A673 (cell line): ENCODE results near the gene KCND1. TPM values are rescaled to one million over a fixed set of nuclear protein-coding genes. Genes with fewer than 3 reads are reported as not detected.

ENCODE experiments used
- BruUV-seq: library from RNA; stranded (reverse); fragments of 400-500 nt; replicated peaks from 2 replicates; lab custom pipeline; 2021; lab: Mats Ljungman, UMichigan
- CTCF ChIA-PET: fragments of 300-600 bp; sonication (Branson Sonifier 250); formaldehyde crosslinking; loops from one replicate; lab custom pipeline; 2022; ENCODE audit warnings: antibody characterized with exemption; lab: Charles Lee
- POLR2A ChIA-PET: fragments of 300-600 bp; sonication (Branson Sonifier 250); formaldehyde crosslinking; loops from one replicate; lab custom pipeline; 2022; ENCODE audit warnings: antibody characterized with exemption; ENCODE audit not compliant: low non-redundant PET; lab: Charles Lee
- DNase-seq: peaks from one replicate; pipeline ENCODE4 v3.0.0-alpha.2; 2015; ENCODE audit warnings: low spot score
- H3K27ac ChIP-seq: fragments of 200-600 bp; sonication (generic); 2 replicates; pipeline ENCODE4 v1.5.1; 2016; ENCODE audit warnings: mixed run types, low read depth, mild to moderate bottlenecking, mixed read lengths, antibody characterized with exemption, low read length; ENCODE audit not compliant: poor library complexity, severe bottlenecking
- H3K27me3 ChIP-seq: fragments of 200-600 bp; sonication (generic); replicated peaks from 2 replicates; pipeline ENCODE4 v1.6.1; 2017; ENCODE audit warnings: mixed run types, low read depth, mild to moderate bottlenecking, mixed read lengths, antibody characterized with exemption, low read length; ENCODE audit not compliant: insufficient read depth, poor library complexity
- H3K36me3 ChIP-seq: fragments of 200-600 bp; sonication (generic); 2 replicates; pipeline ENCODE4 v1.6.1; 2016; ENCODE audit warnings: mixed run types, mild to moderate bottlenecking, mixed read lengths, antibody characterized with exemption, low read length; ENCODE audit not compliant: insufficient read depth, poor library complexity, severe bottlenecking
- H3K4me1 ChIP-seq: fragments of 200-600 bp; sonication (generic); 2 replicates; pipeline ENCODE4 v1.6.1; 2017; ENCODE audit warnings: mixed run types, mild to moderate bottlenecking, mixed read lengths, antibody characterized with exemption, low read length; ENCODE audit not compliant: insufficient read depth, poor library complexity, severe bottlenecking
- H3K4me3 ChIP-seq: fragments of 200-600 bp; sonication (generic); 2 replicates; pipeline ENCODE4 v1.5.1; 2016; ENCODE audit warnings: low read depth, mixed run types, mild to moderate bottlenecking, mixed read lengths, low read length; ENCODE audit not compliant: poor library complexity, severe bottlenecking
- H3K9me3 ChIP-seq: fragments of 200-600 bp; sonication (generic); 2 replicates; pipeline ENCODE4 v1.6.1; 2016; ENCODE audit warnings: mixed run types, low read depth, mild to moderate bottlenecking, mixed read lengths, antibody characterized with exemption, low read length; ENCODE audit not compliant: poor library complexity, severe bottlenecking
- CTCF ChIP-seq: fragments of 300-800, 200-600 bp; sonication (generic); conservative IDR thresholded peaks from 2 replicates; pipeline ENCODE4 v1.5.1; 2017; ENCODE audit warnings: low read depth, mild to moderate bottlenecking, antibody characterized with exemption, low read length, moderate library complexity, mixed read lengths
- EZH2 ChIP-seq: fragments of 200-600 bp; sonication (generic); IDR thresholded peaks from 2 replicates; pipeline ENCODE4 v1.6.1; 2017; ENCODE audit warnings: borderline replicate concordance, low read depth, mild to moderate bottlenecking, mixed read lengths, antibody characterized with exemption, low read length; ENCODE audit not compliant: poor library complexity, severe bottlenecking
- intact Hi-C: fragments of 100-400 bp; cut with micrococcal nuclease; formaldehyde crosslinking; loops from one replicate; pipeline ENCODE4 v1.10.0; 2022; ENCODE audit not compliant: unreplicated experiment
- total RNA-seq: library from RNA; stranded (reverse); gene quantifications from 2 replicates; pipeline ENCODE4 v1.2.3, GENCODE V29; 2021

KCND1 gene
- total RNA-seq, 1 experiment from 2014 or later, result 4.3 TPM

- Histone ChIP-seq H3K36me3 (peaks cover 3% of the 10 kb centered on the region), H3K27me3 (no peaks in the 10 kb centered on the region), H3K4me3 (no peak overlapping the region), H3K9me3 (no peaks in the 10 kb centered on the region), H3K27ac (no peak overlapping the region), H3K4me1 (no peaks in the 10 kb centered on the region)
- ChIA-PET CTCF (no interaction called here), POLR2A (no interaction called here)
- DNase-seq, result no peak
- TF ChIP-seq CTCF, result no peak
- TF ChIP-seq EZH2, result no peak
- no TSS peak for BruUV-seq
- intact Hi-C loops, result loop anchor here (10.0 kb wide), 1 partner anchor 135 kb away; the partner anchor contains the start of gene HDAC6
These were observed 32.0 kb downstream of the KCND1 start for GRCh38 chrX:48939524-48940228.

GRCh38 chrX:48938721-48939425 is 32.8 kb downstream of the KCND1 start:
- peaks cover 9% of the 10 kb centered on the region for H3K36me3 ChIP-seq
- POLR2A ChIA-PET, result no interaction called here
- H3K4me1 ChIP-seq, result no peaks in the 10 kb centered on the region
- no peaks in the 10 kb centered on the region for H3K9me3 ChIP-seq
- intact Hi-C loops, result no loop called here
- TF ChIP-seq EZH2, result no peak
- TF ChIP-seq CTCF, result no peak
- no TSS peak for BruUV-seq
- DNase-seq, result no peak
- CTCF ChIA-PET, result no interaction called here
- no peaks in the 10 kb centered on the region for H3K27me3 ChIP-seq
- no peak overlapping the region for H3K27ac ChIP-seq
- H3K4me3 ChIP-seq, result no peak overlapping the region

- Histone ChIP-seq H3K27ac (no peak overlapping the region), H3K9me3 (no peaks in the 10 kb centered on the region), H3K36me3 (peaks cover 17% of the 10 kb centered on the region), H3K4me1 (no peaks in the 10 kb centered on the region), H3K4me3 (no peak overlapping the region), H3K27me3 (no peaks in the 10 kb centered on the region)
- POLR2A ChIA-PET, result interaction anchor here (0.6 kb wide), 1 partner anchor 103 kb away, joined by 4 read pairs; no protein-coding TSS in a partner anchor
- intact Hi-C loops, result no loop called here
- DNase-seq, result no peak
- BruUV-seq, result no TSS peak
- CTCF ChIA-PET, result no interaction called here
- no peak for TF ChIP-seq EZH2
- TF ChIP-seq CTCF, result no peak
These were observed 34.4 kb downstream of the KCND1 start for GRCh38 chrX:48937054-48937907.
